ENCODE measurements around the gene IQSEC3. TPM values are rescaled to one million over a fixed set of nuclear protein-coding genes. Genes with fewer than 3 reads are reported as not detected.

IQSEC3 gene
- polyA plus RNA-seq, 1 donor from 2014 or later: 2.4 TPM

DNA sequence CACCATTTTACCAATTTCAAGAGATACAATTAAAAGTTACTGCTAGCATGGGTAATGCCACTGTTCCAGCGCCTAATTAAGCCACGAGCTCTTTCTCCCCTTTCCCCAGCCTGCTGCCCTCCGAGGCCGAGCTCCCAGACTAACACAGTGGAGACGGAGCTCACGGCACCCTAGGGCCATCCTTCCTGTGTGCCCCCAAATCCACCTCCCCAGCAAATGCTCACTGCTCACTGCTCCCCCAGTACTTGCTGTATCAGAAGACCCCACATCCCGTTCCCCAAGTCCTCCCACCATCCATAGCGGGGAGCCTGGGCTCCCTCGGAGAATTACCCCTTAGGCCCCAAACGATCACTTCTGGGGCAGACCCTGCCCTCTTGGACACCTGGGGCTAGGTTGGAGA is 104.7 kb downstream of the IQSEC3 start:
- Histone ChIP-seq H3K79me2 (replicated peaks; ENCODE audit: insufficient read depth, low read length) (no peaks in the 10 kb centered on the region), H4K20me1 (ENCODE audit: insufficient read depth) (no peaks in the 10 kb centered on the region), H2AFZ (ENCODE audit: low read depth, low read length) (no peak overlapping the region), H3K9ac (ENCODE audit: low read length) (no peak overlapping the region), H3K4me2 (ENCODE audit: low read length) (no peak overlapping the region), H3K9me3 (ENCODE audit: low read length) (no peaks in the 10 kb centered on the region), H3K27ac (ENCODE audit: low read length) (no peak overlapping the region), H3F3A (ENCODE audit: insufficient read depth, low read length, poor library complexity, severe bottlenecking) (no peaks in the 10 kb centered on the region), H3K27me3 (ENCODE audit: insufficient read depth, low read depth, low read length) (no peaks in the 10 kb centered on the region), H3K4me3 (ENCODE audit: low read length) (no peak overlapping the region), H3K36me3 (ENCODE audit: insufficient read depth, low read length) (no peaks in the 10 kb centered on the region), H3K9me2 (ENCODE audit: insufficient read depth, low read length) (no peaks in the 10 kb centered on the region)
- TF ChIP-seq, protein P1, sequence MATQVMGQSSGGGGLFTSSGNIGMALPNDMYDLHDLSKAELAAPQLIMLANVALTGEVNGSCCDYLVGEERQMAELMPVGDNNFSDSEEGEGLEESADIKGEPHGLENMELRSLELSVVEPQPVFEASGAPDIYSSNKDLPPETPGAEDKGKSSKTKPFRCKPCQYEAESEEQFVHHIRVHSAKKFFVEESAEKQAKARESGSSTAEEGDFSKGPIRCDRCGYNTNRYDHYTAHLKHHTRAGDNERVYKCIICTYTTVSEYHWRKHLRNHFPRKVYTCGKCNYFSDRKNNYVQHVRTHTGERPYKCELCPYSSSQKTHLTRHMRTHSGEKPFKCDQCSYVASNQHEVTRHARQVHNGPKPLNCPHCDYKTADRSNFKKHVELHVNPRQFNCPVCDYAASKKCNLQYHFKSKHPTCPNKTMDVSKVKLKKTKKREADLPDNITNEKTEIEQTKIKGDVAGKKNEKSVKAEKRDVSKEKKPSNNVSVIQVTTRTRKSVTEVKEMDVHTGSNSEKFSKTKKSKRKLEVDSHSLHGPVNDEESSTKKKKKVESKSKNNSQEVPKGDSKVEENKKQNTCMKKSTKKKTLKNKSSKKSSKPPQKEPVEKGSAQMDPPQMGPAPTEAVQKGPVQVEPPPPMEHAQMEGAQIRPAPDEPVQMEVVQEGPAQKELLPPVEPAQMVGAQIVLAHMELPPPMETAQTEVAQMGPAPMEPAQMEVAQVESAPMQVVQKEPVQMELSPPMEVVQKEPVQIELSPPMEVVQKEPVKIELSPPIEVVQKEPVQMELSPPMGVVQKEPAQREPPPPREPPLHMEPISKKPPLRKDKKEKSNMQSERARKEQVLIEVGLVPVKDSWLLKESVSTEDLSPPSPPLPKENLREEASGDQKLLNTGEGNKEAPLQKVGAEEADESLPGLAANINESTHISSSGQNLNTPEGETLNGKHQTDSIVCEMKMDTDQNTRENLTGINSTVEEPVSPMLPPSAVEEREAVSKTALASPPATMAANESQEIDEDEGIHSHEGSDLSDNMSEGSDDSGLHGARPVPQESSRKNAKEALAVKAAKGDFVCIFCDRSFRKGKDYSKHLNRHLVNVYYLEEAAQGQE (IDR thresholded peaks at IDR 0.05; ENCODE audit: borderline replicate concordance): no peak

DNA sequence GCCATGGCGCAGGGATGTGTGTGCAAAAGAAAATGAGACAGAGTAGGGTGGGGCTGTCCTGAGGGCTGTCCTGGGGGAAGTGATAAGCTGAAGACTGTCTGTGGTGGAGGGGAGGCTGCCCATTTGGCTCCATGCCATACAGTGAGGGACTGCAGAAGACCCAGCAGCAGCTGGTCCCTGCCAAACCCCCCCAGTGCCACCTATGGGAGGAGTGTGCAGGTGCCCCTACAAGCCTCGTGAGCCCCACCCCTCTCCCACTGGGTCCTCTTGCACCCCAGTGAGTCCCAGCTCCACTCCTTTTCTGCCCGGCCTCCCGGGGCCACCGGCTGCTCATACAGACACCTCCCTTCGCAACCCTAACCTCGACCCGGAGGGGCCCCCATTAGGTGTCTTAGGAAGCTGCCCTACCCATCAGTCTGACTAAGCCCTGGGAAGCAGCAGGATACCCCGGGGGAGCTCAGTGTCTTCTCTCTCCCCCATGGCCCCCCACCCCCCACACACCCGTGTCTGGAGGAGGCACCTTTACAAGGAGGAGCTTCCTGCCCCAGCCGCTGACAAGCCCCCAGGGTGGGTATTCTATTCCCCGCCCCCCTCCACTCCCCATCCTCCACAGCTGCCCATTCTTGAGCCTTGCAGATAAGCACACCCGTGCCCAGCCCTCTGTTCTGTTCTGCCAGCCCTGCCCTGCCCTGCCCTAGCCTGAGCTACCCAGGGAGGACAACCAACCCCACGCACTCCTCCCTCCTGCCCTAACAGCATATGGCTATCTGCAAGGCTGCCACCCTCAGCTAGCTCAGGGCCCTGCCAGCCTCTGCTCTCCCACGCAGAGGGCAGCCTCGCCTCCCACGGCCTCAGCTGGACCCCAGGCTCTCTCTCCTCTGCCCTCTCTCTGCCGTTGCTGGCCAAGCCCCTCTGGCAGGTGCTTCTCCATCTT is 105.4 kb downstream of the IQSEC3 start:
- Histone ChIP-seq H3K27me3 (ENCODE audit: insufficient read depth, low read depth, low read length) (no peaks in the 10 kb centered on the region), H4K20me1 (ENCODE audit: insufficient read depth) (no peaks in the 10 kb centered on the region), H3K27ac (ENCODE audit: low read length) (no peak overlapping the region)

DNA sequence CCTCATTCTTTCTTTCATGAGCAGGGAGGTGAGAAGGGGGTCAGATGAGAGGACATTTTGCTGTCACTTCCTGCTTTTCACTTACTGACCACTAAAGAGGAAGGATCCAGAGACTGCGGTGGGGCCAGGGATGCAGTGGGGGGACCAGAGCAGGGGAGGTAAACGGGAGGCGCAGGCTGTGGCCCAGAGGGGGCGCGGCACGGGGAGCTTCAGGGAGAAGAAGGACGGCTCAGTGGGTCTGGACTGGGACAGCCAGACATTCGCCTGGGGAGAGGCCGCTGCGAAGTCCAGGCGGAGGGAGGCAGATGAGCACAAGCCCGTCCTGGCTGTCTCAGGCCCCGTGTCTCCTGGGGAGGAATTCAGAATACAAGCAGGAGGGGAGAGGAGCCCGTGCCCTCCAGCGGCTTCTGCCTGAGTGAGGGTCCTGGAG is 106.2 kb downstream of the IQSEC3 start:
- Histone ChIP-seq H3K9me3 (ENCODE audit: low read length) (no peaks in the 10 kb centered on the region), H3K4me3 (ENCODE audit: low read length) (no peak overlapping the region), H3F3A (ENCODE audit: insufficient read depth, low read length, poor library complexity, severe bottlenecking) (no peaks in the 10 kb centered on the region), H3K36me3 (ENCODE audit: insufficient read depth, low read length) (no peaks in the 10 kb centered on the region), H4K20me1 (ENCODE audit: insufficient read depth) (no peaks in the 10 kb centered on the region), H2AFZ (ENCODE audit: low read depth, low read length) (no peak overlapping the region), H3K79me2 (replicated peaks; ENCODE audit: insufficient read depth, low read length) (no peaks in the 10 kb centered on the region), H3K4me2 (ENCODE audit: low read length) (no peak overlapping the region), H3K9me2 (ENCODE audit: insufficient read depth, low read length) (no peaks in the 10 kb centered on the region), H3K27ac (ENCODE audit: low read length) (no peak overlapping the region), H3K9ac (ENCODE audit: low read length) (no peak overlapping the region), H3K27me3 (ENCODE audit: insufficient read depth, low read depth, low read length) (no peaks in the 10 kb centered on the region)
- TF ChIP-seq EZH2 (IDR thresholded peaks at IDR 0.05; ENCODE audit: borderline replicate concordance, insufficient read depth, low read length, poor library complexity, severe bottlenecking) (no peak), EP300 (conservative IDR thresholded peaks at IDR 0.05; ENCODE audit: poor library complexity, severe bottlenecking) (no peak), RAD21 (conservative IDR thresholded peaks at IDR 0.05) (no peak), MXI1 (conservative IDR thresholded peaks at IDR 0.05; ENCODE audit: poor library complexity, severe bottlenecking) (no peak)

More for the DNA sequence above, 105.4 kb downstream of the IQSEC3 start:
- Histone ChIP-seq H3K79me2 (replicated peaks; ENCODE audit: insufficient read depth, low read length) (no peaks in the 10 kb centered on the region), H3K4me2 (ENCODE audit: low read length) (no peak overlapping the region), H3K4me3 (ENCODE audit: low read length) (no peak overlapping the region), H3K9me2 (ENCODE audit: insufficient read depth, low read length) (no peaks in the 10 kb centered on the region), H3K36me3 (ENCODE audit: insufficient read depth, low read length) (no peaks in the 10 kb centered on the region), H2AFZ (ENCODE audit: low read depth, low read length) (no peak overlapping the region), H3K9me3 (ENCODE audit: low read length) (no peaks in the 10 kb centered on the region), H3K9ac (ENCODE audit: low read length) (no peak overlapping the region), H3F3A (ENCODE audit: insufficient read depth, low read length, poor library complexity, severe bottlenecking) (no peaks in the 10 kb centered on the region)
- TF ChIP-seq, protein P2, sequence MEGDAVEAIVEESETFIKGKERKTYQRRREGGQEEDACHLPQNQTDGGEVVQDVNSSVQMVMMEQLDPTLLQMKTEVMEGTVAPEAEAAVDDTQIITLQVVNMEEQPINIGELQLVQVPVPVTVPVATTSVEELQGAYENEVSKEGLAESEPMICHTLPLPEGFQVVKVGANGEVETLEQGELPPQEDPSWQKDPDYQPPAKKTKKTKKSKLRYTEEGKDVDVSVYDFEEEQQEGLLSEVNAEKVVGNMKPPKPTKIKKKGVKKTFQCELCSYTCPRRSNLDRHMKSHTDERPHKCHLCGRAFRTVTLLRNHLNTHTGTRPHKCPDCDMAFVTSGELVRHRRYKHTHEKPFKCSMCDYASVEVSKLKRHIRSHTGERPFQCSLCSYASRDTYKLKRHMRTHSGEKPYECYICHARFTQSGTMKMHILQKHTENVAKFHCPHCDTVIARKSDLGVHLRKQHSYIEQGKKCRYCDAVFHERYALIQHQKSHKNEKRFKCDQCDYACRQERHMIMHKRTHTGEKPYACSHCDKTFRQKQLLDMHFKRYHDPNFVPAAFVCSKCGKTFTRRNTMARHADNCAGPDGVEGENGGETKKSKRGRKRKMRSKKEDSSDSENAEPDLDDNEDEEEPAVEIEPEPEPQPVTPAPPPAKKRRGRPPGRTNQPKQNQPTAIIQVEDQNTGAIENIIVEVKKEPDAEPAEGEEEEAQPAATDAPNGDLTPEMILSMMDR (IDR thresholded peaks at IDR 0.05; ENCODE audit: poor library complexity, severe bottlenecking): no peak
- TF ChIP-seq RAD21 (conservative IDR thresholded peaks at IDR 0.05) (no peak), POLR2AphosphoS5 (IDR thresholded peaks at IDR 0.05) (no peak), SMC3 (conservative IDR thresholded peaks at IDR 0.05; ENCODE audit: poor library complexity) (no peak), EP300 (conservative IDR thresholded peaks at IDR 0.05; ENCODE audit: poor library complexity, severe bottlenecking) (no peak), MXI1 (conservative IDR thresholded peaks at IDR 0.05; ENCODE audit: poor library complexity, severe bottlenecking) (no peak), EZH2 (IDR thresholded peaks at IDR 0.05; ENCODE audit: borderline replicate concordance, insufficient read depth, low read length, poor library complexity, severe bottlenecking) (no peak), TAF1 (IDR thresholded peaks at IDR 0.05; ENCODE audit: low read depth) (no peak)

Data from neural cell (in vitro differentiated cells).